Activated CD4-positive, alpha-beta T cell treated with anti-CD3 and anti-CD28 coated beads, Interleukin-2, amount 10 ng/mL, durations not matched to agents 7 days and 5 days (primary cell): ENCODE results near the gene WDR26. TPM values are rescaled to one million over a fixed set of nuclear protein-coding genes. Genes with fewer than 3 reads are reported as not detected.
"Not testable (repeated sequence)": the region's sequence is repeated elsewhere in the genome, so short reads cannot be mapped to it uniquely, and the experiment has no call there.

Experiments used
- CTCF ChIA-PET: fragments of 350-600 bp; sonication (Branson Sonifier 250); formaldehyde crosslinking; loops from one replicate; lab custom pipeline; 2021; ENCODE audit warnings: antibody characterized with exemption; lab: Charles Lee
- POLR2A ChIA-PET: fragments of 350-600 bp; sonication (Branson Sonifier 250); formaldehyde crosslinking; loops from one replicate; lab custom pipeline; 2021; ENCODE audit warnings: antibody characterized with exemption; lab: Charles Lee
- DNase-seq: peaks from one replicate; pipeline ENCODE4 v3.0.0-alpha.2; 2020
- H3K27ac Mint-ChIP-seq: one replicate; pipeline ENCODE4 v1.8.0; 2021; ENCODE audit warnings: mild to moderate bottlenecking, moderate library complexity, mixed read lengths
- H3K27me3 Mint-ChIP-seq: one replicate; pipeline ENCODE4 v1.8.0; 2021; ENCODE audit warnings: mixed read lengths
- H3K36me3 Mint-ChIP-seq: one replicate; pipeline ENCODE4 v1.8.0; 2021; ENCODE audit warnings: low read depth, mixed read lengths
- H3K4me1 Mint-ChIP-seq: one replicate; pipeline ENCODE4 v1.8.0; 2021; ENCODE audit warnings: mixed read lengths
- H3K4me3 Mint-ChIP-seq: one replicate; pipeline ENCODE4 v1.8.0; 2021; ENCODE audit warnings: mild to moderate bottlenecking, moderate library complexity, mixed read lengths
- H3K9me3 Mint-ChIP-seq: one replicate; pipeline ENCODE4 v1.8.0; 2021; ENCODE audit warnings: mixed read lengths
- total RNA-seq, 2 experiments: library from RNA; stranded (reverse); gene quantifications; one replicate each; pipeline ENCODE4 v1.2.3, GENCODE V29; 2021

The WDR26 gene
- total RNA-seq, result 10 to 100 TPM; 67.7 to 74.2 TPM

DNA sequence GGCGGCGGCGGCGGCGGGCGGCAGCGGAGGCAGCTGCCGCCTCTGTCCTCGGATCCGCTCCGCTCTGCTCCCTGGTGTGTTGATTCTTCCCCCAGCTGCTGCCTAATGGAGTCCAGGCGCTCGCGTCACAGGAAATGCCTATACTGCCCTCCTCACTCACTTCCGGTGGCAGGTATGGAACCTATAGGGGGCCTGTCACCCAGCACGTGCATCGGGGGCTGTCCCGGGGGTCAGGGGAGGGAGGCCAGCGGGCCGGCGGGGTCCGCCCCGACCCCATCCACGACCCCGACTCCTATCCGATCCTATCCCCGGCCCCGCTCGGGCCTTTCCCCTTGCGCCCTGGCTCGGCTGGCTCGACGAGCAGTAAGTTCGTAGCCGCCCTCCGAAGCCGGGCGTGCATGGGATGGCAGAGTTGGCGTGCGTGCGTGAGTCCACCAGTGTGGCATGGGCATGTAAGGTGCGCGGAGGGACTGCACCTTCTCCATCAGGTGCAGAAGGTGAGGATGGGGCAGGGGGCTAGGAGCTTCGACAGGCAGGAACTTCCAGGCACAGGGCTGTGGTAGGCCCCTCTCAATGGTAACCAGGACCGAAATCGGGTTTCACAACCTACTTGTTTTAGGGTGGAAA is at the start of gene WDR26:
TSS of gene WDR26 (minus strand) at position 107 of the 627 bp plus-strand sequence.
- CTCF ChIA-PET, result interaction anchor here (1.0 to 2.2 kb wide), 2 partner anchors 22 to 60 kb away, joined by 3 to 7 read pairs; no protein-coding TSS in a partner anchor
- POLR2A ChIA-PET, result interaction anchor here (0.6 kb wide), 1 partner anchor 697 kb away, joined by 3 read pairs; no protein-coding TSS in a partner anchor
- Mint-ChIP-seq H3K4me3 (peak within 1 kb of the TSS; percentile 95), H3K27me3 (no peaks in the 10 kb centered on the region), H3K4me1 (peaks cover 57% of the 10 kb centered on the region), H3K36me3 (peaks cover 25% of the 10 kb centered on the region), H3K27ac (peak within 1 kb of the TSS; percentile 98), H3K9me3 (no peaks in the 10 kb centered on the region)
- peak; percentile 93 for DNase-seq

DNA sequence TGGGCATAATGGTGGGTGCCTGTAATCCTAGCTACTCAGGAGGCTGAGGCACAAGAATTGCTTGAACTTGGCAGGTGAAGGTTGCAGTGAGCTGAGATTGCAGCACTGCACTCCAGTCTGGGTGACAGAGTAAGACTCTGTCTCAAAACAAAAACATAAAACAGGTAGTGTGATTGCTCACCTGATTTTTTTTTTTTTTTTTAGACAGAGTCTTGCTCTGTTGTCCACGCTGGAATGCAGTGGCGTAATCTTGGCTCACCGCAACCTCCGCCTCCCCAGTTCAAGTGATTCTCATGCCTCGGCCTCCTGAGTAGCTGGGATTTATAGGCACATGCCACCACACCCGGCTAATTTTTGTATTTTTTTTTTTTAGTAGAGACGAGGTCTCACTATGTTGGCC is 48.6 kb upstream of the WDR26 start:
- H3K9me3 Mint-ChIP-seq, H3K36me3 Mint-ChIP-seq, H3K4me3 Mint-ChIP-seq, DNase-seq, H3K4me1 Mint-ChIP-seq, POLR2A ChIA-PET, H3K27me3 Mint-ChIP-seq, H3K27ac Mint-ChIP-seq: not testable (repeated sequence)
- CTCF ChIA-PET, result interaction anchor here (0.6 to 2.0 kb wide), 3 partner anchors 10 to 128 kb away, joined by 3 to 7 read pairs (median 6); no protein-coding TSS in a partner anchor

- Mint-ChIP-seq H3K36me3 (peaks cover 2% of the 10 kb centered on the region), H3K9me3 (peaks cover 14% of the 10 kb centered on the region), H3K27ac (no peak overlapping the region), H3K4me3 (no peak overlapping the region), H3K4me1 (peaks cover 3% of the 10 kb centered on the region), H3K27me3 (peaks cover 5% of the 10 kb centered on the region)
- ChIA-PET POLR2A (no interaction called here), CTCF (interaction anchor here (0.5 to 1.5 kb wide), 4 partner anchors 10 to 128 kb away, joined by 3 to 7 read pairs (median 4); no protein-coding TSS in a partner anchor)
- no peak for DNase-seq
Measured at GRCh38 chr1:224482619-224483018, 48.0 kb upstream of the WDR26 start.

DNA sequence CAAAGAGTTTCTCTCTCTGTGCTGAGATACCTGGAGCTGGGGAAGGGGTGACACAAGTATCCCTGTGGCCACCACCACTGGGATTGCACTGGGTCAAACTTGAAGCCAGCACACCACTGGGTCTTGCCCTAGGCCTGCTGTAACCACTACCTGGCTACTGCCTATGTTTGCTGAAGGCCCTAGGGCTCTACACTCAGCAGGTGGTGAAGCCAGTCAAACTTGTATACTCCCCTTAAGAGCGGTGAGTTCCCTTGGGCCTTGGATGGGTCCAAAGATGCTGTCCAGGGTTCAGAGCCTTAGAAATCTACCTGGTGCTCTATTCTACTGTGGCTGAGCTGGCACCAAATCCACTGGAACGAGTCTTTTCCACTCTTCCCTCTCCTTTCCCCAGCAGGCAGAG is 47.0 kb upstream of the WDR26 start:
- DNase-seq, result no peak
- CTCF ChIA-PET, result interaction anchor here (1.3 to 1.5 kb wide), 2 partner anchors 10 to 14 kb away, joined by 3 to 4 read pairs; no protein-coding TSS in a partner anchor
- no peak overlapping the region for H3K4me3 Mint-ChIP-seq
- peaks cover 5% of the 10 kb centered on the region for H3K27me3 Mint-ChIP-seq
- H3K9me3 Mint-ChIP-seq, result peaks cover 14% of the 10 kb centered on the region
- H3K27ac Mint-ChIP-seq, result no peak overlapping the region
- H3K4me1 Mint-ChIP-seq, result peaks cover 3% of the 10 kb centered on the region
- H3K36me3 Mint-ChIP-seq, result peaks cover 2% of the 10 kb centered on the region
- POLR2A ChIA-PET, result no interaction called here

GRCh38 chr1:224480888-224481459 is 46.4 kb upstream of the WDR26 start:
- peaks cover 14% of the 10 kb centered on the region for H3K9me3 Mint-ChIP-seq
- H3K27me3 Mint-ChIP-seq, H3K27ac Mint-ChIP-seq, POLR2A ChIA-PET, H3K4me1 Mint-ChIP-seq, DNase-seq, H3K36me3 Mint-ChIP-seq, H3K4me3 Mint-ChIP-seq: not testable (repeated sequence)
- CTCF ChIA-PET, result interaction anchor here (1.3 to 1.5 kb wide), 2 partner anchors 9 to 15 kb away, joined by 3 to 4 read pairs; no protein-coding TSS in a partner anchor

DNA sequence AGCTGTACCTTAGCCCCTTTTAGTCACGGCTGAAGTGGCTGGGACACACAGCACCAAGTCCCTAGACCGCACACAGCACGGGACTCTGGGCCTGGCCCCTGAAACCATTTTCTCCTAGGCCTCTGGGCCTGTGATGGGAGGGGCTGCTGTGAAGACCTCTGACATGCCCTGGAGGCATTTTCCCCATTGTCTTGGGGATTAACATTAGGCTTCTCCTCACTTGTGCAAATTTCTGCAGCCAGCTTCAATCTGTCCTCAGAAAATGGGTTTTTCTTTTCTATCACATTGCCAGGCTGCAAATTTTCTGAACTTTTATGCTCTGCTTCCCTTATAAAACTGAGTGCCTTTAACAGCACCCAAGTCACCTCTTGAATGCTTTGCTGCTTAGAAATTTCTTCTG is 45.6 kb upstream of the WDR26 start:
- H3K4me1 Mint-ChIP-seq, H3K27me3 Mint-ChIP-seq, H3K4me3 Mint-ChIP-seq, CTCF ChIA-PET, H3K36me3 Mint-ChIP-seq, H3K27ac Mint-ChIP-seq, POLR2A ChIA-PET, DNase-seq: not testable (repeated sequence)
- peaks cover 14% of the 10 kb centered on the region for H3K9me3 Mint-ChIP-seq

DNA sequence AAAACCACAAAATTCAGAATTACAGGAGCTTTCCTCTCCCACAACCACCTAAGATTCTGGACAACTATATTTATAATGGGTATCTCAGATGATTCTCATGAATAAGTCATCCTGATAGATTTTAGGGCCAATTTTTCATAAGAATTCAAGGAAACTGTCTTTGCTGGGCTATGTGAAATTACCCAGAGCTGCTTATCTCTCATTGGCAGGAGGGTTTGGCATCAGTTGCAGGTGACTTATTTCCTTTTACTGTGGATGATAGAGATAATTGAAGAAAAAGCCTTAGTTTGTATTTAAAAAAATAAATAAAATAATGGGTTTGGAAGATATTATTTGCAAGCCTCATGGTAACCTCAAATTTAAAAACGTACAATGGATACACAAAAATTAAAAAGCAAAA is 38.2 kb upstream of the WDR26 start:
- no peak overlapping the region for H3K4me3 Mint-ChIP-seq
- DNase-seq, result no peak
- CTCF ChIA-PET, result interaction anchor here (0.6 kb wide), 1 partner anchor 10 kb away, joined by 7 read pairs; no protein-coding TSS in a partner anchor
- H3K4me1 Mint-ChIP-seq, result no peaks in the 10 kb centered on the region
- peaks cover 1% of the 10 kb centered on the region for H3K36me3 Mint-ChIP-seq
- H3K27me3 Mint-ChIP-seq, result peaks cover 3% of the 10 kb centered on the region
- POLR2A ChIA-PET, result no interaction called here
- no peak overlapping the region for H3K27ac Mint-ChIP-seq
- H3K9me3 Mint-ChIP-seq, result peaks cover 3% of the 10 kb centered on the region

- Mint-ChIP-seq H3K9me3 (peaks cover 3% of the 10 kb centered on the region), H3K36me3 (peaks cover 3% of the 10 kb centered on the region), H3K4me3 (no peak overlapping the region), H3K27ac (no peak overlapping the region), H3K27me3 (no peaks in the 10 kb centered on the region), H3K4me1 (peaks cover 17% of the 10 kb centered on the region)
- ChIA-PET POLR2A (no interaction called here), CTCF (interaction anchor here (1.3 to 2.2 kb wide), 3 partner anchors 9 to 23 kb away, joined by 3 to 10 read pairs (median 3); no protein-coding TSS in a partner anchor)
- DNase-seq, result no peak
Measured at GRCh38 chr1:224466154-224466553, 31.6 kb upstream of the WDR26 start.

GRCh38 chr1:224459966-224460365 is 25.4 kb upstream of the WDR26 start:
- no peak for DNase-seq
- no peak overlapping the region for H3K27ac Mint-ChIP-seq
- no peak overlapping the region for H3K4me3 Mint-ChIP-seq
- peaks cover 29% of the 10 kb centered on the region for H3K4me1 Mint-ChIP-seq
- POLR2A ChIA-PET, result no interaction called here
- H3K9me3 Mint-ChIP-seq, result no peaks in the 10 kb centered on the region
- CTCF ChIA-PET, result interaction anchor here (0.9 to 1.0 kb wide), 3 partner anchors 83 to 344 kb away, joined by 3 to 4 read pairs (median 3); no protein-coding TSS in a partner anchor
- no peaks in the 10 kb centered on the region for H3K27me3 Mint-ChIP-seq
- H3K36me3 Mint-ChIP-seq, result peaks cover 2% of the 10 kb centered on the region

- no peak overlapping the region for H3K27ac Mint-ChIP-seq
- DNase-seq, result no peak
- no peaks in the 10 kb centered on the region for H3K27me3 Mint-ChIP-seq
- peaks cover 29% of the 10 kb centered on the region for H3K4me1 Mint-ChIP-seq
- no peaks in the 10 kb centered on the region for H3K9me3 Mint-ChIP-seq
- H3K36me3 Mint-ChIP-seq, result peaks cover 2% of the 10 kb centered on the region
- no peak overlapping the region for H3K4me3 Mint-ChIP-seq
- CTCF ChIA-PET, result interaction anchor here (0.6 to 1.4 kb wide), 3 partner anchors 12 to 641 kb away, joined by 4 to 7 read pairs (median 4); no protein-coding TSS in a partner anchor
- POLR2A ChIA-PET, result no interaction called here
Measured at GRCh38 chr1:224458996-224459395, 24.4 kb upstream of the WDR26 start.

GRCh38 chr1:224458296-224458695 is 23.7 kb upstream of the WDR26 start:
- peaks cover 2% of the 10 kb centered on the region for H3K36me3 Mint-ChIP-seq
- no peaks in the 10 kb centered on the region for H3K9me3 Mint-ChIP-seq
- CTCF ChIA-PET, result interaction anchor here (0.6 to 2.6 kb wide), 7 partner anchors 8 to 782 kb away, joined by 3 to 10 read pairs (median 4); no protein-coding TSS in a partner anchor
- POLR2A ChIA-PET, result no interaction called here
- no peak for DNase-seq
- H3K4me3 Mint-ChIP-seq, result no peak overlapping the region
- no peaks in the 10 kb centered on the region for H3K27me3 Mint-ChIP-seq
- no peak overlapping the region for H3K27ac Mint-ChIP-seq
- peaks cover 29% of the 10 kb centered on the region for H3K4me1 Mint-ChIP-seq

GRCh38 chr1:224457782-224458144 is 23.2 kb upstream of the WDR26 start:
- DNase-seq, result no peak
- no peak overlapping the region for H3K4me3 Mint-ChIP-seq
- peaks cover 29% of the 10 kb centered on the region for H3K4me1 Mint-ChIP-seq
- H3K36me3 Mint-ChIP-seq, result peaks cover 2% of the 10 kb centered on the region
- POLR2A ChIA-PET, result no interaction called here
- H3K27ac Mint-ChIP-seq, result no peak overlapping the region
- CTCF ChIA-PET, result interaction anchor here (0.6 to 2.6 kb wide), 12 partner anchors 9 to 782 kb away, joined by 3 to 10 read pairs (median 3); partner anchors contain the start of gene DEGS1
- H3K9me3 Mint-ChIP-seq, result no peaks in the 10 kb centered on the region
- no peaks in the 10 kb centered on the region for H3K27me3 Mint-ChIP-seq

DNA sequence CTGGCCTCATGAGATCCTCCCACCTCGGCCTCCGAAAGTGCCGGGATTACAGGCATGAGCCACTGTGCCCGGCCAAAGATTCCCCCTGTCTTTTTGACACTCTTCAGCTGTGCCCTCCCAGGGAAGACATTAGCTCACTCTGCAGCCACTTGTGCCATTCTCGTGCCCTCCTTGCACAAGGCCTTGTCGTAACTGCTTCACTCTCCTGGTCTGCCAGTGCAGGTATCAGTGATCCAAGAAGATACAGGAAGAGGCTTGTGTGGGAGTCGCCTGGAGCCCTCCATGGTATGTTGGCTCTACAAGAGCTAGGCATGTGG is 22.0 kb upstream of the WDR26 start:
- H3K9me3 Mint-ChIP-seq, result no peaks in the 10 kb centered on the region
- no peak overlapping the region for H3K27ac Mint-ChIP-seq
- CTCF ChIA-PET, result interaction anchor here (0.7 to 2.6 kb wide), 14 partner anchors 9 to 352 kb away, joined by 3 to 20 read pairs (median 4); partner anchors contain the start of genes NVL and WDR26

More for the DNA sequence above, 22.0 kb upstream of the WDR26 start:
- H3K36me3 Mint-ChIP-seq, result peaks cover 2% of the 10 kb centered on the region
- peaks cover 29% of the 10 kb centered on the region for H3K4me1 Mint-ChIP-seq
- POLR2A ChIA-PET, result no interaction called here
- no peak overlapping the region for H3K4me3 Mint-ChIP-seq
- H3K27me3 Mint-ChIP-seq, result no peaks in the 10 kb centered on the region
- DNase-seq, result no peak
